ENCODE results near the gene OLR1. TPM values are rescaled to one million over a fixed set of nuclear protein-coding genes. Genes with fewer than 3 reads are reported as not detected.

The OLR1 gene
- total and polyA plus RNA-seq, 2 donors: 0.52 to 1.1 TPM

GRCh38 chr12:10136637-10137205 lies 35.2 kb downstream of the OLR1 start:
- no peak for DNase-seq (ENCODE audit: low read depth in 6 of 9, low spot score in 9 of 9)
- Histone ChIP-seq H3K27me3 (ENCODE audit: control insufficient read depth in 2 of 2, insufficient read depth in 1 of 2, low read length in 1 of 2) (no peaks in the 10 kb centered on the region), H3K4me3 (ENCODE audit: low read length in 2 of 2) (no peak overlapping the region), H3K9me3 (ENCODE audit: control insufficient read depth in 2 of 2, insufficient read depth in 1 of 2, low read length in 1 of 2) (no peaks in the 10 kb centered on the region), H3K36me3 (ENCODE audit: control insufficient read depth in 2 of 2, insufficient read depth in 2 of 2, low read length in 1 of 2) (no peaks in the 10 kb centered on the region), H3K27ac (ENCODE audit: low read depth in 1 of 2, low read length in 1 of 2) (no peak overlapping the region), H3K4me1 (ENCODE audit: control insufficient read depth in 2 of 2, insufficient read depth in 2 of 2, low read length in 2 of 2) (no peaks in the 10 kb centered on the region)
- 92% methylated on average over 13 of the region's 13 CpGs for WGBS

GRCh38 chr12:10135126-10135525 lies 36.8 kb downstream of the OLR1 start:
- H3K27me3 ChIP-seq (ENCODE audit: control insufficient read depth in 2 of 2, insufficient read depth in 1 of 2, low read length in 1 of 2): no peaks in the 10 kb centered on the region
- H3K4me3 ChIP-seq (ENCODE audit: low read length in 2 of 2): no peak overlapping the region
- H3K36me3 ChIP-seq (ENCODE audit: control insufficient read depth in 2 of 2, insufficient read depth in 2 of 2, low read length in 1 of 2): no peaks in the 10 kb centered on the region
- no peaks in the 10 kb centered on the region for H3K9me3 ChIP-seq (ENCODE audit: control insufficient read depth in 2 of 2, insufficient read depth in 1 of 2, low read length in 1 of 2)
- no peaks in the 10 kb centered on the region for H3K4me1 ChIP-seq (ENCODE audit: control insufficient read depth in 2 of 2, insufficient read depth in 2 of 2, low read length in 2 of 2)
- 96% methylated on average over 4 of the region's 4 CpGs for WGBS
- no peak for DNase-seq (ENCODE audit: low read depth in 6 of 9, low spot score in 9 of 9)
- no peak overlapping the region for H3K27ac ChIP-seq (ENCODE audit: low read depth in 1 of 2, low read length in 1 of 2)

- WGBS: 97% methylated on average over 6 of the region's 6 CpGs
- Histone ChIP-seq H3K27me3 (ENCODE audit: control insufficient read depth in 2 of 2, insufficient read depth in 1 of 2, low read length in 1 of 2) (no peaks in the 10 kb centered on the region), H3K4me1 (ENCODE audit: control insufficient read depth in 2 of 2, insufficient read depth in 2 of 2, low read length in 2 of 2) (no peaks in the 10 kb centered on the region), H3K4me3 (ENCODE audit: low read length in 2 of 2) (no peak overlapping the region), H3K27ac (ENCODE audit: low read depth in 1 of 2, low read length in 1 of 2) (no peak overlapping the region), H3K9me3 (ENCODE audit: control insufficient read depth in 2 of 2, insufficient read depth in 1 of 2, low read length in 1 of 2) (no peaks in the 10 kb centered on the region), H3K36me3 (ENCODE audit: control insufficient read depth in 2 of 2, insufficient read depth in 2 of 2, low read length in 1 of 2) (no peaks in the 10 kb centered on the region)
- no peak for DNase-seq (ENCODE audit: low read depth in 6 of 9, low spot score in 9 of 9)
Measured at GRCh38 chr12:10132850-10133370, 39.0 kb downstream of the OLR1 start.

- H3K4me3 ChIP-seq (ENCODE audit: low read length in 2 of 2): no peak overlapping the region
- H3K4me1 ChIP-seq (ENCODE audit: control insufficient read depth in 2 of 2, insufficient read depth in 2 of 2, low read length in 2 of 2): no peaks in the 10 kb centered on the region
- no peaks in the 10 kb centered on the region for H3K36me3 ChIP-seq (ENCODE audit: control insufficient read depth in 2 of 2, insufficient read depth in 2 of 2, low read length in 1 of 2)
- no peak for DNase-seq (ENCODE audit: low read depth in 6 of 9, low spot score in 9 of 9)
- no peak overlapping the region for H3K27ac ChIP-seq (ENCODE audit: low read depth in 1 of 2, low read length in 1 of 2)
- H3K9me3 ChIP-seq (ENCODE audit: control insufficient read depth in 2 of 2, insufficient read depth in 1 of 2, low read length in 1 of 2): no peaks in the 10 kb centered on the region
- 95% methylated on average over 2 of the region's 2 CpGs for WGBS
- H3K27me3 ChIP-seq (ENCODE audit: control insufficient read depth in 2 of 2, insufficient read depth in 1 of 2, low read length in 1 of 2): no peaks in the 10 kb centered on the region
Measured at GRCh38 chr12:10131111-10131690, 40.7 kb downstream of the OLR1 start.

GRCh38 chr12:10130042-10130441 lies 41.9 kb downstream of the OLR1 start, which contains the start of gene CLEC7A:
CLEC7A (minus strand) TSS chr12:10130199; CDS start chr12:10130082, 117 bp downstream.
- no peaks in the 10 kb centered on the region for H3K27me3 ChIP-seq (ENCODE audit: control insufficient read depth in 2 of 2, insufficient read depth in 1 of 2, low read length in 1 of 2)
- DNase-seq (ENCODE audit: low read depth in 6 of 9, low spot score in 9 of 9): peak in 7 of 9 donors; percentile 10 to 73 (median 20)
- no peaks in the 10 kb centered on the region for H3K4me1 ChIP-seq (ENCODE audit: control insufficient read depth in 2 of 2, insufficient read depth in 2 of 2, low read length in 2 of 2)
- H3K9me3 ChIP-seq (ENCODE audit: control insufficient read depth in 2 of 2, insufficient read depth in 1 of 2, low read length in 1 of 2): no peaks in the 10 kb centered on the region
- 7% methylated on average over 1 of the region's 1 CpG for WGBS
- H3K4me3 ChIP-seq (ENCODE audit: low read length in 2 of 2): no peak within 1 kb of the TSS
- H3K36me3 ChIP-seq (ENCODE audit: control insufficient read depth in 2 of 2, insufficient read depth in 2 of 2, low read length in 1 of 2): no peaks in the 10 kb centered on the region
- peak within 1 kb of the TSS in 1 of 2 donors; percentile 48 for H3K27ac ChIP-seq (ENCODE audit: low read depth in 1 of 2, low read length in 1 of 2)

- Histone ChIP-seq H3K9me3 (ENCODE audit: control insufficient read depth in 2 of 2, insufficient read depth in 1 of 2, low read length in 1 of 2) (no peaks in the 10 kb centered on the region), H3K27me3 (ENCODE audit: control insufficient read depth in 2 of 2, insufficient read depth in 1 of 2, low read length in 1 of 2) (no peaks in the 10 kb centered on the region), H3K36me3 (ENCODE audit: control insufficient read depth in 2 of 2, insufficient read depth in 2 of 2, low read length in 1 of 2) (no peaks in the 10 kb centered on the region), H3K4me3 (ENCODE audit: low read length in 2 of 2) (no peak overlapping the region), H3K4me1 (ENCODE audit: control insufficient read depth in 2 of 2, insufficient read depth in 2 of 2, low read length in 2 of 2) (no peaks in the 10 kb centered on the region), H3K27ac (ENCODE audit: low read depth in 1 of 2, low read length in 1 of 2) (no peak overlapping the region)
- DNase-seq (ENCODE audit: low read depth in 6 of 9, low spot score in 9 of 9): peak in 1 of 9 donors; percentile 40
- 63% methylated on average over 5 of the region's 5 CpGs for WGBS
Measured at GRCh38 chr12:10128687-10129086, 43.2 kb downstream of the OLR1 start.

GRCh38 chr12:10126413-10126812 lies 45.5 kb downstream of the OLR1 start:
- no peaks in the 10 kb centered on the region for H3K4me1 ChIP-seq (ENCODE audit: control insufficient read depth in 2 of 2, insufficient read depth in 2 of 2, low read length in 2 of 2)
- no peak for DNase-seq (ENCODE audit: low read depth in 6 of 9, low spot score in 9 of 9)
- no peaks in the 10 kb centered on the region for H3K9me3 ChIP-seq (ENCODE audit: control insufficient read depth in 2 of 2, insufficient read depth in 1 of 2, low read length in 1 of 2)
- 48% methylated on average over 1 of the region's 1 CpG for WGBS
- H3K27me3 ChIP-seq (ENCODE audit: control insufficient read depth in 2 of 2, insufficient read depth in 1 of 2, low read length in 1 of 2): no peaks in the 10 kb centered on the region
- no peak overlapping the region for H3K27ac ChIP-seq (ENCODE audit: low read depth in 1 of 2, low read length in 1 of 2)
- H3K4me3 ChIP-seq (ENCODE audit: low read length in 2 of 2): no peak overlapping the region
- H3K36me3 ChIP-seq (ENCODE audit: control insufficient read depth in 2 of 2, insufficient read depth in 2 of 2, low read length in 1 of 2): no peaks in the 10 kb centered on the region

- DNase-seq (ENCODE audit: low read depth in 6 of 9, low spot score in 9 of 9): no peak
- Histone ChIP-seq H3K27me3 (ENCODE audit: control insufficient read depth in 2 of 2, insufficient read depth in 1 of 2, low read length in 1 of 2) (no peaks in the 10 kb centered on the region), H3K4me1 (ENCODE audit: control insufficient read depth in 2 of 2, insufficient read depth in 2 of 2, low read length in 2 of 2) (no peaks in the 10 kb centered on the region), H3K4me3 (ENCODE audit: low read length in 2 of 2) (no peak overlapping the region), H3K36me3 (ENCODE audit: control insufficient read depth in 2 of 2, insufficient read depth in 2 of 2, low read length in 1 of 2) (no peaks in the 10 kb centered on the region), H3K27ac (ENCODE audit: low read depth in 1 of 2, low read length in 1 of 2) (no peak overlapping the region), H3K9me3 (ENCODE audit: control insufficient read depth in 2 of 2, insufficient read depth in 1 of 2, low read length in 1 of 2) (no peaks in the 10 kb centered on the region)
- 96% methylated on average over 4 of the region's 4 CpGs for WGBS
Measured at GRCh38 chr12:10122689-10123088, 49.2 kb downstream of the OLR1 start.

- DNase-seq (ENCODE audit: low read depth in 6 of 9, low spot score in 9 of 9): no peak
- H3K36me3 ChIP-seq (ENCODE audit: control insufficient read depth in 2 of 2, insufficient read depth in 2 of 2, low read length in 1 of 2): no peaks in the 10 kb centered on the region
- 46% methylated on average over 7 of the region's 7 CpGs for WGBS
- H3K9me3 ChIP-seq (ENCODE audit: control insufficient read depth in 2 of 2, insufficient read depth in 1 of 2, low read length in 1 of 2): no peaks in the 10 kb centered on the region
- no peaks in the 10 kb centered on the region for H3K27me3 ChIP-seq (ENCODE audit: control insufficient read depth in 2 of 2, insufficient read depth in 1 of 2, low read length in 1 of 2)
- no peak overlapping the region for H3K4me3 ChIP-seq (ENCODE audit: low read length in 2 of 2)
- no peak overlapping the region for H3K27ac ChIP-seq (ENCODE audit: low read depth in 1 of 2, low read length in 1 of 2)
- H3K4me1 ChIP-seq (ENCODE audit: control insufficient read depth in 2 of 2, insufficient read depth in 2 of 2, low read length in 2 of 2): no peaks in the 10 kb centered on the region
Measured at GRCh38 chr12:10121278-10121677, 50.7 kb downstream of the OLR1 start.
